ENCODE results near the gene TOX2.
A peak's percentile ranks its signal among the peaks of the same experiment; 100 is the strongest.

The TOX2 gene

GRCh38 chr20:43915211-43916072 is 790 bp downstream of the TOX2 start:
- DNase-seq (ENCODE audit: low read depth) = peak; percentile 65

- DNase-seq (ENCODE audit: low read depth) = peak; percentile 66
These were observed 1.6 kb downstream of the TOX2 start for GRCh38 chr20:43916073-43916880.

GRCh38 chr20:43916881-43917371 is 2.3 kb downstream of the TOX2 start:
- peak; percentile 79 for DNase-seq (ENCODE audit: low read depth)

- no peak for DNase-seq (ENCODE audit: low read depth)
These were observed 2.7 kb downstream of the TOX2 start for GRCh38 chr20:43917380-43917779.

- peak; percentile 34 for DNase-seq (ENCODE audit: low read depth)
These were observed 5.2 kb downstream of the TOX2 start for GRCh38 chr20:43919686-43920403.

GRCh38 chr20:43920797-43921196 is 6.1 kb downstream of the TOX2 start:
- no peak for DNase-seq (ENCODE audit: low read depth)

- DNase-seq (ENCODE audit: low read depth) = no peak
These were observed 6.7 kb downstream of the TOX2 start for GRCh38 chr20:43921227-43921780.

- no peak for DNase-seq (ENCODE audit: low read depth)
These were observed 8.0 kb downstream of the TOX2 start for GRCh38 chr20:43922614-43923013.

- no peak for DNase-seq (ENCODE audit: low read depth)
These were observed 8.7 kb downstream of the TOX2 start for GRCh38 chr20:43923322-43923721.

- DNase-seq (ENCODE audit: low read depth) = no peak
These were observed 9.3 kb downstream of the TOX2 start for GRCh38 chr20:43923917-43924316.

- DNase-seq (ENCODE audit: low read depth) = peak; percentile 31
These were observed 10.6 kb downstream of the TOX2 start for GRCh38 chr20:43925215-43925614.

- DNase-seq (ENCODE audit: low read depth) = peak; percentile 70
These were observed 11.1 kb downstream of the TOX2 start for GRCh38 chr20:43925801-43926200.

GRCh38 chr20:43926287-43927050 is 11.8 kb downstream of the TOX2 start:
- DNase-seq (ENCODE audit: low read depth) = no peak

GRCh38 chr20:43931976-43932375 is 17.3 kb downstream of the TOX2 start:
- DNase-seq (ENCODE audit: low read depth) = no peak

- no peak for DNase-seq (ENCODE audit: low read depth)
These were observed 20.2 kb downstream of the TOX2 start for GRCh38 chr20:43934833-43935232.

- no peak for DNase-seq (ENCODE audit: low read depth)
These were observed 21.6 kb downstream of the TOX2 start for GRCh38 chr20:43936104-43936770.

GRCh38 chr20:43936805-43937204 is 22.2 kb downstream of the TOX2 start:
- no peak for DNase-seq (ENCODE audit: low read depth)

GRCh38 chr20:43937591-43937990 is 22.9 kb downstream of the TOX2 start:
- DNase-seq (ENCODE audit: low read depth) = no peak

- no peak for DNase-seq (ENCODE audit: low read depth)
These were observed 23.5 kb downstream of the TOX2 start for GRCh38 chr20:43938017-43938655.

Measured in ELR (cell line).